ENCODE data around the gene DRD2.

Gene DRD2

GRCh38 chr11:113382121-113382520, 93.1 kb downstream of the DRD2 start:
- Histone ChIP-seq H3K9me3 (ENCODE audit: control insufficient read depth, insufficient read depth, low read depth, low read length) (no peaks in the 10 kb centered on the region), H3K36me3 (ENCODE audit: control insufficient read depth in 2 of 2, insufficient read depth in 1 of 2, low read length in 2 of 2) (no peaks in the 10 kb centered on the region), H3K4me3 (ENCODE audit: low read depth, low read length) (no peak overlapping the region), H3K27ac (ENCODE audit: extremely low read depth, low read depth, low read length) (no peak overlapping the region), H3K4me1 (ENCODE audit: control insufficient read depth, insufficient read depth, low read length) (no peaks in the 10 kb centered on the region)
- ChIA-PET POLR2A (no interaction called here), CTCF (no interaction called here)
- TF ChIP-seq ZNF580 (tag by site-specific recombination; IDR thresholded peaks at IDR 0.05) = no peak
- TF ChIP-seq ZNF621 (tag by site-specific recombination; IDR thresholded peaks at IDR 0.05) = no peak
- TF ChIP-seq BCL11A (tag by site-specific recombination; IDR thresholded peaks at IDR 0.05; ENCODE audit: low read depth) = no peak
- no peak for TF ChIP-seq ZNF148 (tag by site-specific recombination; IDR thresholded peaks at IDR 0.05; ENCODE audit: borderline replicate concordance)
- TF ChIP-seq ZFP37 (tag by site-specific recombination; IDR thresholded peaks at IDR 0.05) = no peak
- no peak for TF ChIP-seq ZNF280C (tag by site-specific recombination; IDR thresholded peaks at IDR 0.05)
- TF ChIP-seq ZIC2 (tag by site-specific recombination; IDR thresholded peaks at IDR 0.05) = no peak

GRCh38 chr11:113378692-113379091, 96.5 kb downstream of the DRD2 start:
- ChIA-PET POLR2A (no interaction called here), CTCF (interaction anchor here (0.6 kb wide), 1 partner anchor 565 kb away, joined by 6 read pairs; no protein-coding TSS in a partner anchor)
- H3K36me3 ChIP-seq (ENCODE audit: control insufficient read depth in 2 of 2, insufficient read depth in 1 of 2, low read length in 2 of 2) = no peaks in the 10 kb centered on the region
- no peaks in the 10 kb centered on the region for H3K4me1 ChIP-seq (ENCODE audit: control insufficient read depth, insufficient read depth, low read length)
- H3K9me3 ChIP-seq (ENCODE audit: control insufficient read depth, insufficient read depth, low read depth, low read length) = no peaks in the 10 kb centered on the region
- no peak overlapping the region for H3K27ac ChIP-seq (ENCODE audit: extremely low read depth, low read depth, low read length)
- no peak overlapping the region for H3K4me3 ChIP-seq (ENCODE audit: low read depth, low read length)
- TF ChIP-seq ZNF10 (tag by site-specific recombination; IDR thresholded peaks at IDR 0.05) (no peak), ZBTB48 (tag by site-specific recombination; IDR thresholded peaks at IDR 0.05) (no peak), ZNF274 (IDR thresholded peaks at IDR 0.05; ENCODE audit: low read length) (no peak), ZNF274 (tag by site-specific recombination; IDR thresholded peaks at IDR 0.05; ENCODE audit: borderline replicate concordance) (no peak), SETDB1 (IDR thresholded peaks at IDR 0.05; ENCODE audit: insufficient read length, low read length) (no peak), PBX3 (CRISPR knock-in tag; IDR thresholded peaks at IDR 0.05) (no peak), ZNF626 (tag by site-specific recombination; IDR thresholded peaks at IDR 0.05) (no peak), ZSCAN4 (tag by site-specific recombination; IDR thresholded peaks at IDR 0.05) (no peak)

All from HEK293 (cell line).